HG02885 (cell line): ENCODE measurements around the gene TPCN2.

ENCODE experiments used
- ATAC-seq: cut with Tn5 transposase; IDR thresholded peaks from one replicate; pipeline ENCODE4 v1.9.1; 2021; ENCODE audit warnings: mild to moderate bottlenecking; ENCODE audit not compliant: unreplicated experiment, poor library complexity

Gene TPCN2

GRCh38 chr11:69087133-69087524 lies 38.4 kb downstream of the TPCN2 start:
- no peak for ATAC-seq

GRCh38 chr11:69087811-69088210 lies 39.1 kb downstream of the TPCN2 start:
- ATAC-seq, result no peak

GRCh38 chr11:69088676-69089146 lies 40.0 kb downstream of the TPCN2 start:
- peak; percentile 39 for ATAC-seq

GRCh38 chr11:69089258-69089657 lies 40.5 kb downstream of the TPCN2 start:
- no peak for ATAC-seq

- ATAC-seq, result no peak
These were observed 43.0 kb downstream of the TPCN2 start for GRCh38 chr11:69091638-69092165.

- no peak for ATAC-seq
These were observed 43.5 kb downstream of the TPCN2 start for GRCh38 chr11:69092263-69092662.

- ATAC-seq, result no peak
These were observed 44.4 kb downstream of the TPCN2 start for GRCh38 chr11:69093106-69093505.

- ATAC-seq, result no peak
These were observed 45.6 kb downstream of the TPCN2 start for GRCh38 chr11:69094111-69094914.

GRCh38 chr11:69094915-69095290 lies 46.2 kb downstream of the TPCN2 start:
- no peak for ATAC-seq

- ATAC-seq, result no peak
These were observed 46.6 kb downstream of the TPCN2 start for GRCh38 chr11:69095300-69095699.

- ATAC-seq, result no peak
These were observed 47.7 kb downstream of the TPCN2 start for GRCh38 chr11:69096473-69096872.

GRCh38 chr11:69097263-69097662 lies 48.5 kb downstream of the TPCN2 start:
- no peak for ATAC-seq

GRCh38 chr11:69099180-69099579 lies 50.4 kb downstream of the TPCN2 start:
- no peak for ATAC-seq

- ATAC-seq, result no peak
These were observed 51.9 kb downstream of the TPCN2 start for GRCh38 chr11:69100454-69101114.

GRCh38 chr11:69101115-69101791 lies 52.5 kb downstream of the TPCN2 start:
- ATAC-seq, result no peak

GRCh38 chr11:69101792-69102695 lies 53.3 kb downstream of the TPCN2 start:
- ATAC-seq, result no peak

- no peak for ATAC-seq
These were observed 54.2 kb downstream of the TPCN2 start for GRCh38 chr11:69102732-69103615.

- ATAC-seq, result no peak
These were observed 55.6 kb downstream of the TPCN2 start for GRCh38 chr11:69104212-69104855.
